IMR-90 (cell line): ENCODE results near the gene CSF2RB. TPM values are rescaled to one million over a fixed set of nuclear protein-coding genes. Genes with fewer than 3 reads are reported as not detected.

Experiments
- ATAC-seq: fragments of 200-7000 bp; cut with Tn5 transposase; 2 replicates; pipeline ENCODE4 v1.9.1; 2020; ENCODE audit warnings: low read depth, mild to moderate bottlenecking, moderate library complexity
- BruUV-seq: library from RNA; stranded (reverse); fragments of 400-500 nt; replicated peaks from 2 replicates; lab custom pipeline; 2021; lab: Mats Ljungman, UMichigan
- CTCF ChIA-PET: fragments of 300-600 bp; formaldehyde crosslinking; extraction: SDS; loops from one replicate; lab custom pipeline; 2021; ENCODE audit warnings: antibody characterized with exemption; lab: Yijun Ruan, JAX
- POLR2A ChIA-PET: fragments of 300-600 bp; sonication (Branson Sonifier 250); formaldehyde crosslinking; loops from one replicate; lab custom pipeline; 2022; ENCODE audit warnings: antibody characterized with exemption; ENCODE audit not compliant: unreplicated experiment; lab: Charles Lee
- DNase-seq: peaks from one replicate; pipeline ENCODE4 v3.0.0; 2013
- H2AFZ ChIP-seq: replicated peaks from 2 replicates; pipeline ENCODE3; 2013; ENCODE audit warnings: low read length, mild to moderate bottlenecking; ENCODE audit not compliant: poor library complexity
- H2AK5ac ChIP-seq: 2 replicates; pipeline ENCODE4 v1.6.1; 2013; ENCODE audit warnings: low read depth, low read length, inconsistent platforms
- H2AK9ac ChIP-seq: replicated peaks from 2 replicates; pipeline ENCODE3; 2013; ENCODE audit warnings: mild to moderate bottlenecking, low read depth, low read length, moderate library complexity; ENCODE audit not compliant: poor library complexity
- H2BK120ac ChIP-seq: 2 replicates; pipeline ENCODE4 v1.6.1; 2013; ENCODE audit warnings: low read depth, low read length, inconsistent platforms
- H2BK15ac ChIP-seq: 3 replicates; pipeline ENCODE4 v1.6.1; 2013; ENCODE audit warnings: low read depth, low read length, inconsistent platforms
- H2BK20ac ChIP-seq: 2 replicates; pipeline ENCODE4 v1.6.1; 2013; ENCODE audit warnings: low read depth, mild to moderate bottlenecking, inconsistent platforms, low read length, moderate library complexity
- H2BK5ac ChIP-seq: 2 replicates; pipeline ENCODE4 v1.6.1; 2013; ENCODE audit warnings: mild to moderate bottlenecking, low read depth, low read length, inconsistent platforms; ENCODE audit not compliant: poor library complexity, severe bottlenecking
- H3K14ac ChIP-seq: replicated peaks from 2 replicates; pipeline ENCODE4 v1.6.1; 2013; ENCODE audit warnings: low read depth, low read length, inconsistent platforms
- H3K18ac ChIP-seq: 2 replicates; pipeline ENCODE4 v1.6.1; 2013; ENCODE audit warnings: low read depth, low read length, control low read depth
- H3K23ac ChIP-seq: 2 replicates; pipeline ENCODE4 v1.6.1; 2013; ENCODE audit warnings: low read depth, low read length, inconsistent platforms
- H3K27ac ChIP-seq: 2 replicates; pipeline ENCODE4 v1.5.1; 2013; ENCODE audit warnings: mild to moderate bottlenecking, control low read depth, low read length; ENCODE audit not compliant: insufficient read depth
- H3K27me3 ChIP-seq: 2 replicates; pipeline ENCODE4 v1.6.1; 2013; ENCODE audit warnings: low read length; ENCODE audit not compliant: control insufficient read depth, insufficient read depth
- H3K36me3 ChIP-seq: 2 replicates; pipeline ENCODE4 v1.6.1; 2013; ENCODE audit warnings: low read length, mixed read lengths; ENCODE audit not compliant: control insufficient read depth, insufficient read depth
- H3K4ac ChIP-seq: 2 replicates; pipeline ENCODE4 v1.6.1; 2013; ENCODE audit warnings: low read depth, low read length, inconsistent platforms
- H3K4me1 ChIP-seq: 2 replicates; pipeline ENCODE4 v1.6.1; 2013; ENCODE audit warnings: low read length, mixed read lengths; ENCODE audit not compliant: control insufficient read depth, insufficient read depth
- H3K4me2 ChIP-seq: 2 replicates; pipeline ENCODE4 v1.6.1; 2013; ENCODE audit warnings: low read depth, mild to moderate bottlenecking, control low read depth, low read length, moderate library complexity
- H3K4me3 ChIP-seq: 2 replicates; pipeline ENCODE4 v1.5.1; 2013; ENCODE audit warnings: low read depth, mild to moderate bottlenecking, control low read depth, low read length, moderate library complexity; ENCODE audit not compliant: insufficient read depth
- H3K56ac ChIP-seq: 2 replicates; pipeline ENCODE4 v1.6.1; 2013; ENCODE audit warnings: low read length, inconsistent platforms; ENCODE audit not compliant: insufficient read depth; ENCODE audit errors: extremely low read depth
- H3K79me1 ChIP-seq, 2 experiments: 2 replicates each; pipeline ENCODE4 v1.6.1; 2013; ENCODE audit warnings: low read length in 2 of 2, inconsistent platforms in 1 of 2, low read depth in 1 of 2
- H3K9ac ChIP-seq: 2 replicates; pipeline ENCODE4 v1.6.1; 2013; ENCODE audit warnings: low read depth, low read length, control low read depth
- H3K9me1 ChIP-seq: 2 replicates; pipeline ENCODE4 v1.6.1; 2013; ENCODE audit warnings: low read length, inconsistent platforms; ENCODE audit not compliant: insufficient read depth
- H3K9me3 ChIP-seq: 2 replicates; pipeline ENCODE4 v1.6.1; 2013; ENCODE audit warnings: low read length; ENCODE audit not compliant: control insufficient read depth, insufficient read depth
- H4K20me1 ChIP-seq: 2 replicates; pipeline ENCODE4 v1.6.1; 2013; ENCODE audit warnings: low read length, inconsistent platforms; ENCODE audit not compliant: insufficient read depth
- H4K5ac ChIP-seq: 2 replicates; pipeline ENCODE4 v1.6.1; 2013; ENCODE audit warnings: mild to moderate bottlenecking, low read depth, low read length, control low read depth
- H4K8ac ChIP-seq, 2 experiments: 2 replicates each; pipeline ENCODE4 v1.6.1; 2013; ENCODE audit warnings: low read depth in 2 of 2, low read length in 2 of 2, control low read depth in 1 of 2, inconsistent platforms in 1 of 2
- H4K91ac ChIP-seq: 2 replicates; pipeline ENCODE4 v1.6.1; 2013; ENCODE audit warnings: low read depth, low read length, inconsistent platforms; ENCODE audit not compliant: insufficient read depth
- MAFK ChIP-seq: IDR thresholded peaks from 2 replicates; pipeline ENCODE4 v1.6.1; 2012; ENCODE audit warnings: low read depth, low read length, improper control_type of control experiment
- RFX5 ChIP-seq: IDR thresholded peaks from 2 replicates; pipeline ENCODE4 v1.8.0; 2012; ENCODE audit warnings: low read depth, mild to moderate bottlenecking, low read length, moderate library complexity
- WGBS, 2 experiments: methylation state at CpG; one replicate each; pipeline versions ENCODE4 v1.1.5 to v1.1.7; 2013; ENCODE audit warnings: missing lambda C conversion rate in 2 of 2; ENCODE audit not compliant: insufficient read length in 1 of 2; ENCODE audit errors: extremely low coverage in 2 of 2; 5-methylcytosine and 5-hydroxymethylcytosine counted together
- dilution Hi-C: fragments of 300-500 bp; cut with HindIII; formaldehyde crosslinking; loops from one replicate; pipeline ENCODE4 v1.14.3; 2018; ENCODE audit warnings: low sequenced_read_pairs; ENCODE audit not compliant: unreplicated experiment
- in situ Hi-C: fragments of 300-500 bp; cut with MboI; formaldehyde crosslinking; loops from 3 replicates; pipeline ENCODE4 v1.14.3; 2019; ENCODE audit warnings: low sequenced_read_pairs, inconsistent platforms, mixed read lengths
- intact Hi-C: fragments of 100-400 bp; cut with micrococcal nuclease; formaldehyde crosslinking; loops from 2 replicates; pipeline ENCODE4 v1.10.0; 2022
- polyA plus RNA-seq, 3 experiments: library from polyadenylated mRNA; depleted of rRNA; stranded (reverse); fragments of >200 nt; gene quantifications; 2 replicates each; pipeline ENCODE4 v1.2.3, GENCODE V29; 2012; ENCODE audit warnings: low replicate concordance in 1 of 3
- total RNA-seq: library from RNA; depleted of rRNA; stranded (reverse); fragments of >200 nt; gene quantifications from 2 replicates; pipeline ENCODE4 v1.2.3, GENCODE V29; 2012
- TF ChIP-seq, protein P1 (sequence below): conservative IDR thresholded peaks from 2 replicates; pipeline ENCODE4 v1.5.1; 2012; ENCODE audit warnings: mild to moderate bottlenecking, low read depth, low read length, improper control_type of control experiment

CSF2RB gene
- total and polyA plus RNA-seq, 2 of the 4 experiments (the other 2 are of a cell fraction), result not detected

DNA sequence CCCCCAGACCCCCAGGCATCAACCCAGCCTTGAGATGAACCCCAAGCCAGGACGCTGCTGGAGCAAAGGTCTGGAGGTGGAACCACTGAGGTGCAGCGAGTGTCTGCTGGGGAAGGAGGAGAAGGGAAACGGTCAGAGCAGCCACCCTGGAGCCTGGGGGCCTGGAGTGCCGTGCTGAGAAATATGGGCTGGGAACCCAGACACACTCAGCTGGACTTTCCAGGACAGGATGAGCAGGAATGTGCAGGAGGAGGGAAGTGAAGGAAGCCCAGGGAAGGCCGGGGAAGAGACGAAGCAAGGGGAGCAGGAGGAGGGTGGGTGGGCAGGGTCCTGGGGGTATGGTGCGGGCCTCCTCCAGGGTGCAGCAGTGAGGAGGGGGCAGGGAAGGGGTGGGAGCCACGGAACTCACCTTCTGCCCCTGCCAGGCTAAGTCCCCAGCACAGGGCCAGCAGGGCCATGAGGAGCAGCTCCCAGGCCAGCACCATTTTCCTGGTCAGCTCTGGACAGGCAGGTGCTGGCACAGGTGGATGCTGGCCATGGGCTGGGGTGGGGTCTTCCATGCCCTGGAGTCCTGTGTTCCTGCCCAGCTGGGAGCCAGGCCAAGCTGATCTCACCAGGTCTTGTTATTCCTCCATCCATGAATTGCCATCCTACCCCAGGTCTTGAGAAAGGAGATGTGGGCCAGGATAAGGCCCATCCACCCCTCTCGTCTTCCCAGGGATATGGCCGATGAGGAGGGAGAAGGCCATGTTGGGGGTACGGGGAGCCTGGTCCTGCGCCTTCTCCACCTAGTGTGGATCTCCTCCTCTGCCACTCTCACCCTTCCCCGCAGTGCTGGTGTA, 40.0 kb downstream of the CSF2RB start:
- Histone ChIP-seq H3K56ac (no peak overlapping the region), H2AK9ac (no peak overlapping the region), H2BK120ac (no peak overlapping the region), H3K9me3 (peaks cover 2% of the 10 kb centered on the region), H3K4me2 (no peak overlapping the region), H3K36me3 (no peaks in the 10 kb centered on the region), H3K4ac (no peak overlapping the region), H3K4me1 (no peaks in the 10 kb centered on the region), H3K14ac (no peak overlapping the region), H3K79me1 (no peaks in the 10 kb centered on the region), H3K9ac (no peak overlapping the region), H3K23ac (no peak overlapping the region), H2AFZ (no peak overlapping the region), H2BK15ac (no peak overlapping the region), H3K4me3 (no peak overlapping the region), H2BK5ac (no peak overlapping the region), H3K27ac (no peak overlapping the region), H4K91ac (no peak overlapping the region), H4K20me1 (no peaks in the 10 kb centered on the region), H3K27me3 (peaks cover 5% of the 10 kb centered on the region), H2AK5ac (no peak overlapping the region), H4K8ac (no peak overlapping the region), H3K9me1 (no peaks in the 10 kb centered on the region), H4K5ac (no peak overlapping the region), H2BK20ac (no peak overlapping the region), H3K18ac (no peak overlapping the region)
- no TSS peak for BruUV-seq
- ATAC-seq (no peak), DNase-seq (no peak)
- 34% methylated on average over 4 of the region's 13 CpGs; no CpG with 5 or more reads in 1 of the 2 experiments for WGBS, 2 experiments
- CTCF ChIA-PET, result no interaction called here
- intact Hi-C loops, result no loop called here
- POLR2A ChIA-PET, result no interaction called here
- TF ChIP-seq, protein P1, sequence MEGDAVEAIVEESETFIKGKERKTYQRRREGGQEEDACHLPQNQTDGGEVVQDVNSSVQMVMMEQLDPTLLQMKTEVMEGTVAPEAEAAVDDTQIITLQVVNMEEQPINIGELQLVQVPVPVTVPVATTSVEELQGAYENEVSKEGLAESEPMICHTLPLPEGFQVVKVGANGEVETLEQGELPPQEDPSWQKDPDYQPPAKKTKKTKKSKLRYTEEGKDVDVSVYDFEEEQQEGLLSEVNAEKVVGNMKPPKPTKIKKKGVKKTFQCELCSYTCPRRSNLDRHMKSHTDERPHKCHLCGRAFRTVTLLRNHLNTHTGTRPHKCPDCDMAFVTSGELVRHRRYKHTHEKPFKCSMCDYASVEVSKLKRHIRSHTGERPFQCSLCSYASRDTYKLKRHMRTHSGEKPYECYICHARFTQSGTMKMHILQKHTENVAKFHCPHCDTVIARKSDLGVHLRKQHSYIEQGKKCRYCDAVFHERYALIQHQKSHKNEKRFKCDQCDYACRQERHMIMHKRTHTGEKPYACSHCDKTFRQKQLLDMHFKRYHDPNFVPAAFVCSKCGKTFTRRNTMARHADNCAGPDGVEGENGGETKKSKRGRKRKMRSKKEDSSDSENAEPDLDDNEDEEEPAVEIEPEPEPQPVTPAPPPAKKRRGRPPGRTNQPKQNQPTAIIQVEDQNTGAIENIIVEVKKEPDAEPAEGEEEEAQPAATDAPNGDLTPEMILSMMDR, result no peak
- TF ChIP-seq MAFK (no peak), RFX5 (no peak)
- dilution Hi-C loops, result no loop called here
- in situ Hi-C loops, result no loop called here
